Measurements from ENCODE around the gene AMFR.

- TF ChIP-seq, protein P1, sequence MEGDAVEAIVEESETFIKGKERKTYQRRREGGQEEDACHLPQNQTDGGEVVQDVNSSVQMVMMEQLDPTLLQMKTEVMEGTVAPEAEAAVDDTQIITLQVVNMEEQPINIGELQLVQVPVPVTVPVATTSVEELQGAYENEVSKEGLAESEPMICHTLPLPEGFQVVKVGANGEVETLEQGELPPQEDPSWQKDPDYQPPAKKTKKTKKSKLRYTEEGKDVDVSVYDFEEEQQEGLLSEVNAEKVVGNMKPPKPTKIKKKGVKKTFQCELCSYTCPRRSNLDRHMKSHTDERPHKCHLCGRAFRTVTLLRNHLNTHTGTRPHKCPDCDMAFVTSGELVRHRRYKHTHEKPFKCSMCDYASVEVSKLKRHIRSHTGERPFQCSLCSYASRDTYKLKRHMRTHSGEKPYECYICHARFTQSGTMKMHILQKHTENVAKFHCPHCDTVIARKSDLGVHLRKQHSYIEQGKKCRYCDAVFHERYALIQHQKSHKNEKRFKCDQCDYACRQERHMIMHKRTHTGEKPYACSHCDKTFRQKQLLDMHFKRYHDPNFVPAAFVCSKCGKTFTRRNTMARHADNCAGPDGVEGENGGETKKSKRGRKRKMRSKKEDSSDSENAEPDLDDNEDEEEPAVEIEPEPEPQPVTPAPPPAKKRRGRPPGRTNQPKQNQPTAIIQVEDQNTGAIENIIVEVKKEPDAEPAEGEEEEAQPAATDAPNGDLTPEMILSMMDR (IDR thresholded peaks at IDR 0.05; ENCODE audit: low read depth, low read length, missing input control), result no peak
- TF ChIP-seq HNF4G (IDR thresholded peaks at IDR 0.05) (no peak), YY1 (IDR thresholded peaks at IDR 0.05) (no peak), GABPA (IDR thresholded peaks at IDR 0.05 in 1 of 2, conservative IDR thresholded peaks at IDR 0.05 in 1 of 2) (no peak)
- TF ChIP-seq, protein P2, sequence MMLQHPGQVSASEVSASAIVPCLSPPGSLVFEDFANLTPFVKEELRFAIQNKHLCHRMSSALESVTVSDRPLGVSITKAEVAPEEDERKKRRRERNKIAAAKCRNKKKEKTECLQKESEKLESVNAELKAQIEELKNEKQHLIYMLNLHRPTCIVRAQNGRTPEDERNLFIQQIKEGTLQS (IDR thresholded peaks at IDR 0.05), result no peak
- TF ChIP-seq, protein P3, sequence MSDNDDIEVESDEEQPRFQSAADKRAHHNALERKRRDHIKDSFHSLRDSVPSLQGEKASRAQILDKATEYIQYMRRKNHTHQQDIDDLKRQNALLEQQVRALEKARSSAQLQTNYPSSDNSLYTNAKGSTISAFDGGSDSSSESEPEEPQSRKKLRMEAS (IDR thresholded peaks at IDR 0.05), result no peak
- TF ChIP-seq, protein P4, sequence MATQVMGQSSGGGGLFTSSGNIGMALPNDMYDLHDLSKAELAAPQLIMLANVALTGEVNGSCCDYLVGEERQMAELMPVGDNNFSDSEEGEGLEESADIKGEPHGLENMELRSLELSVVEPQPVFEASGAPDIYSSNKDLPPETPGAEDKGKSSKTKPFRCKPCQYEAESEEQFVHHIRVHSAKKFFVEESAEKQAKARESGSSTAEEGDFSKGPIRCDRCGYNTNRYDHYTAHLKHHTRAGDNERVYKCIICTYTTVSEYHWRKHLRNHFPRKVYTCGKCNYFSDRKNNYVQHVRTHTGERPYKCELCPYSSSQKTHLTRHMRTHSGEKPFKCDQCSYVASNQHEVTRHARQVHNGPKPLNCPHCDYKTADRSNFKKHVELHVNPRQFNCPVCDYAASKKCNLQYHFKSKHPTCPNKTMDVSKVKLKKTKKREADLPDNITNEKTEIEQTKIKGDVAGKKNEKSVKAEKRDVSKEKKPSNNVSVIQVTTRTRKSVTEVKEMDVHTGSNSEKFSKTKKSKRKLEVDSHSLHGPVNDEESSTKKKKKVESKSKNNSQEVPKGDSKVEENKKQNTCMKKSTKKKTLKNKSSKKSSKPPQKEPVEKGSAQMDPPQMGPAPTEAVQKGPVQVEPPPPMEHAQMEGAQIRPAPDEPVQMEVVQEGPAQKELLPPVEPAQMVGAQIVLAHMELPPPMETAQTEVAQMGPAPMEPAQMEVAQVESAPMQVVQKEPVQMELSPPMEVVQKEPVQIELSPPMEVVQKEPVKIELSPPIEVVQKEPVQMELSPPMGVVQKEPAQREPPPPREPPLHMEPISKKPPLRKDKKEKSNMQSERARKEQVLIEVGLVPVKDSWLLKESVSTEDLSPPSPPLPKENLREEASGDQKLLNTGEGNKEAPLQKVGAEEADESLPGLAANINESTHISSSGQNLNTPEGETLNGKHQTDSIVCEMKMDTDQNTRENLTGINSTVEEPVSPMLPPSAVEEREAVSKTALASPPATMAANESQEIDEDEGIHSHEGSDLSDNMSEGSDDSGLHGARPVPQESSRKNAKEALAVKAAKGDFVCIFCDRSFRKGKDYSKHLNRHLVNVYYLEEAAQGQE (IDR thresholded peaks at IDR 0.05), result no peak
- TF ChIP-seq, protein P5, sequence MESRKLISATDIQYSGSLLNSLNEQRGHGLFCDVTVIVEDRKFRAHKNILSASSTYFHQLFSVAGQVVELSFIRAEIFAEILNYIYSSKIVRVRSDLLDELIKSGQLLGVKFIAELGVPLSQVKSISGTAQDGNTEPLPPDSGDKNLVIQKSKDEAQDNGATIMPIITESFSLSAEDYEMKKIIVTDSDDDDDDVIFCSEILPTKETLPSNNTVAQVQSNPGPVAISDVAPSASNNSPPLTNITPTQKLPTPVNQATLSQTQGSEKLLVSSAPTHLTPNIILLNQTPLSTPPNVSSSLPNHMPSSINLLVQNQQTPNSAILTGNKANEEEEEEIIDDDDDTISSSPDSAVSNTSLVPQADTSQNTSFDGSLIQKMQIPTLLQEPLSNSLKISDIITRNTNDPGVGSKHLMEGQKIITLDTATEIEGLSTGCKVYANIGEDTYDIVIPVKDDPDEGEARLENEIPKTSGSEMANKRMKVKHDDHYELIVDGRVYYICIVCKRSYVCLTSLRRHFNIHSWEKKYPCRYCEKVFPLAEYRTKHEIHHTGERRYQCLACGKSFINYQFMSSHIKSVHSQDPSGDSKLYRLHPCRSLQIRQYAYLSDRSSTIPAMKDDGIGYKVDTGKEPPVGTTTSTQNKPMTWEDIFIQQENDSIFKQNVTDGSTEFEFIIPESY (IDR thresholded peaks at IDR 0.05), result no peak
These were observed 68.0 kb downstream of the AMFR start for GRCh38 chr16:56357241-56357764.

All from liver (tissue), 3 donors.